Muscle layer of colon (tissue), 2 donors: ENCODE data around the gene PLEKHA5.

ENCODE experiments used
- H3K27ac ChIP-seq: one replicate; pipeline ENCODE4 v1.7.0; 2013; ENCODE audit warnings: low read depth, mild to moderate bottlenecking, low read length, moderate library complexity
- H3K27me3 ChIP-seq, 2 donors: one replicate each; pipeline ENCODE4 v1.7.0; 2013; ENCODE audit warnings: low read length in 2 of 2, mild to moderate bottlenecking in 2 of 2; ENCODE audit not compliant: insufficient read depth in 2 of 2, control insufficient read depth in 1 of 2
- H3K36me3 ChIP-seq: one replicate; pipeline ENCODE4 v1.7.0; 2013; ENCODE audit warnings: mild to moderate bottlenecking, low read length; ENCODE audit not compliant: insufficient read depth
- H3K4me1 ChIP-seq: one replicate; pipeline ENCODE4 v1.7.0; 2013; ENCODE audit warnings: mild to moderate bottlenecking, low read length; ENCODE audit not compliant: insufficient read depth
- H3K4me3 ChIP-seq, 2 donors: one replicate each; pipeline ENCODE4 v1.7.0; 2013; ENCODE audit warnings: low read length in 2 of 2, low read depth in 1 of 2, mild to moderate bottlenecking in 1 of 2, moderate library complexity in 1 of 2
- H3K9ac ChIP-seq: one replicate; pipeline ENCODE4 v1.7.0; 2013; ENCODE audit warnings: low read length
- H3K9me3 ChIP-seq: one replicate; pipeline ENCODE4 v1.7.0; 2013; ENCODE audit warnings: mild to moderate bottlenecking, low read length
- donor health status: abdominal sarcoma.
- donor health status: Adenocarcinoma of cecum.

The PLEKHA5 gene

DNA sequence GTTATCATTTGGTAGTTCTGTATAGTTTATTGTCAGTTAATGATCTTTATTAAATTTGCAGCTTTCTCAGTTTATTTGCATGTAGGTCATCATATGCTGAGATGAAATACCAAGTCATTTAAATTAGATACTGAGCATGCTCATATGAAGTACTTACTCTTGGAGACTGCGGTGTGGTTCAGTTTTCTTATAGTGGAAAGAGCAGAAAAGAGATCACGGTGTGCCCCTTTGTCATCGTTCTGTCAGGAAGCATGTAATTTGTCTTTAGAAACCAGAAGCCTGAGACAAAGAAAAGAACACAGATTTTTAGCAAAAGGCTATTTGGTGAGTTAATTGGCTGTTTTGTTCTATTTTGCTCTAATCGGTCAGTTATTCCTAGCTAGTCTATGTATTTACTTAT, 75.6 kb downstream of the PLEKHA5 start:
- Histone ChIP-seq H3K9me3 (no peaks in the 10 kb centered on the region), H3K36me3 (no peaks in the 10 kb centered on the region), H3K27me3 (no peaks in the 10 kb centered on the region), H3K4me3 (no peak overlapping the region), H3K9ac (no peak overlapping the region), H3K27ac (no peak overlapping the region), H3K4me1 (no peaks in the 10 kb centered on the region)

DNA sequence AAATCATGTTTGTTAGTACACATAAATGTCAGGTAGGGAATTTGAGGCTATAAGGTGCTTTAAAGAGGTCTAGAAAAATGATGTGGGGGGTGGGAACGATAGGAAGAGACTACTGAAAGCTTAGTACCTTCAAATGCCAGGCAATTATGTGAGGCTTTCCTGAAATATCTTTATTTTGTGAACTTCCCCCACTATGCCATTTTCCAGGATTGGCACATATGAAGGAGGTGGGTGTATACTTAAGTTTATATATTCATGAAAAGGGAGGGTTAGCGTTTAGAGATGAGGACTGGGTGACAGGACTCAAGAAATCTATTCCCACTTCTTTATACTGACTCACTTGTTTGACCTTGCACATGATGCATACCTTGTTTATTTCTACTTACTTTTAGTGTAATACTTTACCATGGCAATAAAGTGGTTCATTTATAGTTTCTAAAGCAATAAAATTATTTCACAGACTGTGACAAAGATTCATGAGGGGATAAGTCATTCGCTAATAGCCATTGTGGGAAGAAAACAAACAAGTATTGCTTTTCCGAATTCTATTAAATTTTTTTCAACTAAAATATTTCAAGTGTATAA, 77.1 kb downstream of the PLEKHA5 start:
- Histone ChIP-seq H3K36me3 (no peaks in the 10 kb centered on the region), H3K9ac (no peak overlapping the region), H3K9me3 (no peaks in the 10 kb centered on the region), H3K4me1 (no peaks in the 10 kb centered on the region), H3K4me3 (no peak overlapping the region), H3K27ac (no peak overlapping the region), H3K27me3 (no peaks in the 10 kb centered on the region)

DNA sequence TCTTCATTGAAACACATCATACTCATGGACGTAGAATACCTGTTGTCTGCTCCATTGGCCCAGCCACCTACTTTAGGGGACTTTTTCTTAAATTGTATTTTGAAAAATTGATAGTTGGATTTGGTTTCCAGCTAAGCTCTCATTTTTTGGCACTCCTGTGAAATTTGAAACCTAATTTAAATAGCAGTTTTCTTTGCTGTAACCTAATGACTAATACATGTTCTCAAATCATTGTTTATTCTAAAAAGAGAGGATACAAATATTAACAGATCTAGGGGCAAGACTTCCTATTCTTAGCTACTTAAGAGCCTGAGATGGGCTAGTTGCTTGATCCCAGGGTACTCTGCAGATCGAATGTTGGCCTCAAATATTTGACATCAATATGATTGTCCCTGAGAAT, 78.9 kb downstream of the PLEKHA5 start:
- no peaks in the 10 kb centered on the region for H3K9me3 ChIP-seq
- H3K36me3 ChIP-seq: no peaks in the 10 kb centered on the region
- H3K9ac ChIP-seq: no peak overlapping the region
- H3K27ac ChIP-seq: no peak overlapping the region
- no peaks in the 10 kb centered on the region for H3K4me1 ChIP-seq
- no peak overlapping the region for H3K4me3 ChIP-seq
- H3K27me3 ChIP-seq: no peaks in the 10 kb centered on the region

DNA sequence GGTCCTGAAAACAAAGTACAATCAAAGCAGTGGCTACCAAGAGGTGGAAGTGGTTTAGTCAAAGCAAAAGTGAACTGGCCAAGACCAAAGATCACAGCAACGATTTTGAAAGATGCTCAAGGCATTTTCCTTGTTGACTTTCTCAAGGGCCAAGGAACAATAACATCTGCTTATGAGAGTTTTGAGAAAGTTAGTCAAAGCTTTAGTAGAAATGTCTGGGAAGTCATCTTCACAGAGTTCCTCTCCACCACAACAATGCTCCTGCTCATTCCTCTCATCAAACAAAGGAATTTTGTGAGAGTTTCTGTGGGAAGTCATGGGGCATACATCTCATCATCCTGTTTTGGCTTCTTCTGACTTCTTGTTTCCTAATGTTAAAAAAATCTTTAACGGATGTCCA, 80.1 kb downstream of the PLEKHA5 start:
- Histone ChIP-seq H3K9me3 (no peaks in the 10 kb centered on the region), H3K9ac (no peak overlapping the region), H3K36me3 (no peaks in the 10 kb centered on the region), H3K27me3 (no peaks in the 10 kb centered on the region), H3K27ac (no peak overlapping the region), H3K4me3 (no peak overlapping the region), H3K4me1 (no peaks in the 10 kb centered on the region)

DNA sequence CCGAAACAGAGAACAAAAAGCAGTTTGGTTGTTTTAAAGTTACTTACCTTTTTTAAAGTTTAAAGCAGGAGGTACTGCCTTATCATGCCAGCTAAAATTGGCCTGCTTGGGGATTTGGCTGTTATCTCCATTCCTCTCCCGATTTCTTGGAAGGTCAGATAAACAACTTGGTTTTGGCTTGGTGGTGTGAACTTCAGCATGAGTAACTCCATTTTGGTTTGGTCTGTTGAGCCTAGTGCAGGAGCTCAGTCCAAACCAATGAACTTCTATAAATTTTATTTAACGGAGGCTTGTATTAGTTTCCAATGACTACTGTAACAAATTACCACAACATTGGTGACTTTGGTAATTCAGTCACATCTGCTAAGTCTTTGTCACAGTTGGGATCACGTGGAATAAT, 82.3 kb downstream of the PLEKHA5 start:
- no peak overlapping the region for H3K4me3 ChIP-seq
- H3K27ac ChIP-seq: no peak overlapping the region
- no peaks in the 10 kb centered on the region for H3K9me3 ChIP-seq
- no peaks in the 10 kb centered on the region for H3K36me3 ChIP-seq
- no peaks in the 10 kb centered on the region for H3K27me3 ChIP-seq
- H3K9ac ChIP-seq: no peak overlapping the region
- no peaks in the 10 kb centered on the region for H3K4me1 ChIP-seq

DNA sequence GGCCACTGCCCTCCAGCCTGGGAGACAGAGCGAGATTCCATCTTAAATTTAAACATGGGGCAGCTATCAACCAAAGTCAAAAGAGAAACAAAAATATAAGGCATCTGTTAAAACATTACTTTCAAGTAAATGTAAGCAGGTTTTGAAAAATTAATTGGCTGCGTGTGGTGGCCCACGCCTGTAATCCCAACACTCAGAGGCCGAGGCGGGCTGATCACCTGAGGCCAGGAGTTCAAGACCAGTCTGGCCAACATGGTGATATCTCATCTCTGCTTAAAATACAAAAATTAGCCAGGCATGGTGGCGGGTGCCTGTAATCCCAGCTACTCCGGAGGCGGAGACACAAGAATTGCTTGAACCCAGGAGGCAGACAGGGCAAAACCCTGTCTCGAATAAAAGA, 82.7 kb downstream of the PLEKHA5 start:
- Histone ChIP-seq H3K36me3 (no peaks in the 10 kb centered on the region), H3K9ac (no peak overlapping the region), H3K27me3 (no peaks in the 10 kb centered on the region), H3K4me1 (no peaks in the 10 kb centered on the region), H3K9me3 (no peaks in the 10 kb centered on the region), H3K27ac (no peak overlapping the region), H3K4me3 (no peak overlapping the region)

DNA sequence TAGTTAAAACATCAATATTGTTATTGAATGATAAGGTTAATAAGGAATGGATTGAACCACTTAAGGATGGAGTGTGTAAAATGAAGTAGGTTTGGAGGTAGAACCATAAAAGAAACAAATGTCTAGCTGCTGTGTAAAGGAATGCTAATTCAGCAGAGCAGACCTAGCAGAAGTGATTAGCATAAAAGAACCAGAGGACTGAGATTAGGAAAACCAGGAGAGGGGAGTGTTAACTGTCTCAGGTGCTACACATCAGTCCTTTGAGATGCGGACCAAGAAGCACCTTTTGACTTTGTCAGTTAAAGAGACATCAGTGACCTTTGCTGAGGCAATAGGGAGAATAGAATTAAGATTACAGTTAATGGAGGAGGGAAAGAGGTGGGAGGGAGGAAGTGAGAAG, 84.5 kb downstream of the PLEKHA5 start:
- H3K4me1 ChIP-seq: no peaks in the 10 kb centered on the region
- H3K27ac ChIP-seq: no peak overlapping the region
- H3K36me3 ChIP-seq: no peaks in the 10 kb centered on the region
- no peak overlapping the region for H3K4me3 ChIP-seq
- no peaks in the 10 kb centered on the region for H3K9me3 ChIP-seq
- H3K27me3 ChIP-seq: no peaks in the 10 kb centered on the region
- H3K9ac ChIP-seq: no peak overlapping the region

DNA sequence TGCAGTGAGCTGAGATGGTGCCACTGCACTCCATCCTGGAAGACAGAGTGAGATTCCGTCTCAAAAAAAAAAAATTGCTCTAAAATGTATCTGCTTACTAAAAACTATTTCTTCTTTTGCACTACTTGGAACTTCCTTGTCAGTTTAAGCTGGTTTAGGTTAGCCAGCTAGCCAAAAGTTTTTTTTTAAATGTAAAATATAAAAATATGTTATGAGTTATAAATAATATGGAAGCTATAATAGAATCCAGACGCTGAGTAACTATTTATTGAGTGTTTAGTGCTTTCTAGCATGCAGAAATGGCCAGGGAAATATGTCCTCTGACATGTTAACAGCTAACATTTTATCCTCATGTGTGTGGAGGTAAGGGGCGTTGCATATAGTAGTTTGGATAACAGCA, 85.6 kb downstream of the PLEKHA5 start:
- Histone ChIP-seq H3K27me3 (no peaks in the 10 kb centered on the region), H3K36me3 (no peaks in the 10 kb centered on the region), H3K4me1 (no peaks in the 10 kb centered on the region), H3K9ac (no peak overlapping the region), H3K4me3 (no peak overlapping the region), H3K9me3 (no peaks in the 10 kb centered on the region), H3K27ac (no peak overlapping the region)

DNA sequence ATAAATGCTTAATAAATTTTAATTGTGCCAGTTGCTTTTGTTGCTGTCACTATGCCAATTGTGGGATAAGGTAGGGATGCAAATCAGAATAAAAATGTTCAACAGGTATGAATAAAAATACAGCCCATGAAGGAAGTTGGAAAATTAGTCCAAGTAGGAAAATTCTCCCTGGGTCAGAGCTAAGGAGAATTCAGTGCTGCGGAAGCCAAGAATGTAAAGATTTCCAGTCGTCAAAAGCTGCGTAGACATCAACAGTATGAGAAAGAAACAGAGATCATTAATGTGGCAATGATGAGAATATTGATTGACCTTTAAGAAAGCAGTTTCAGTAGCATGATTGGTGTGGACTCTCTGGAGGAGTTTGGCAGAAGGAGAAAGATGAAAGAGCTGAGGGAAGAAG, 87.9 kb downstream of the PLEKHA5 start:
- no peak overlapping the region for H3K4me3 ChIP-seq
- no peaks in the 10 kb centered on the region for H3K9me3 ChIP-seq
- no peak overlapping the region for H3K9ac ChIP-seq
- H3K27ac ChIP-seq: no peak overlapping the region
- no peaks in the 10 kb centered on the region for H3K27me3 ChIP-seq
- H3K36me3 ChIP-seq: no peaks in the 10 kb centered on the region
- H3K4me1 ChIP-seq: no peaks in the 10 kb centered on the region

DNA sequence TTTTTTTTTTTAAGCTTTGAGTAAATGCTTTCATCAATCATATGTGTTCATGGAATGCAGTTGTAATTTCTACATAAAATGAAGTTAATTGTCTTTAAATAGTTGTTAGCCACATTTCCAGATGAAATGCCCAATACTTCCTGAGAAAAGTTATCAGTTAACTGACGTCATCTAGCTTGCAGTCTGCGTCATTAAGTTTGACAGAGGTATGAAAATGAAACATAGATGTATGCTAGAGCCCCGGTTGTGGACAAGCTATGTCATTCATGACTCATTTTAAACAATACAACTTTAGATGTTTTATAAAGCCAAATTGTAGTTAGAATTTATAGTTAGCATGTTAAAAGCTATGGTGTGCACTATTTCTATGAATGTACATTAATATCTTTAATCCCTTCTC, 90.7 kb downstream of the PLEKHA5 start:
- no peak overlapping the region for H3K27ac ChIP-seq
- H3K27me3 ChIP-seq: no peaks in the 10 kb centered on the region
- no peak overlapping the region for H3K4me3 ChIP-seq
- H3K9me3 ChIP-seq: no peaks in the 10 kb centered on the region
- no peaks in the 10 kb centered on the region for H3K4me1 ChIP-seq
- H3K36me3 ChIP-seq: no peaks in the 10 kb centered on the region
- H3K9ac ChIP-seq: no peak overlapping the region

DNA sequence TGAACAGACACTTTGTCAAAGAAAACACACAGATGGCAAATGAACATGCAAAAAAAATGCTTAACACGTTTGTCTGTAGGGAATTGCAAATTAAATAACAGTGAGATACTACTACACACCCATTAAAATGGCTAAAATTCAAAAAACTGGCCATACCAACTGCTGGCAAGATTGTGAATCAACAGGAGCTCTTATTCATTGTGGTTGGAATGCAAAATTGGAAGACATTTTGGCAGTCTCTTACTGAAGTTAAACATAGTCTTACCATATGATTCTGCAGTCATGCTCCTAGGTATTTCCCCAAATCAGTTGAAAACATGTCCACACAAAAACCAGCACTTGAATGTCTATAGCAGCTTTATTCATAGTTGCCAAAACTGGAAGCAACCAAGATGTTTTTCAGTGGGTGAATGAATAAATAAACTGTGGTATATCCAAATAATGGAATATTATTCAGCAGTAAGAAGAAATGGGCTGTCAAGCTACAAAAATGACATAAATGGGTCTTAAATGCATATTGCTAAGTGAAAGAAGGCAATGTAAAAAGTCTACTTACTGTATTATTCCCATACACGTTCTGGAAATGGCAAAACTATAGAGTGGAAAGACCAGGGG, 91.4 kb downstream of the PLEKHA5 start:
- Histone ChIP-seq H3K27ac (no peak overlapping the region), H3K4me1 (no peaks in the 10 kb centered on the region), H3K4me3 (no peak overlapping the region), H3K9me3 (no peaks in the 10 kb centered on the region), H3K9ac (no peak overlapping the region), H3K36me3 (no peaks in the 10 kb centered on the region), H3K27me3 (no peaks in the 10 kb centered on the region)

DNA sequence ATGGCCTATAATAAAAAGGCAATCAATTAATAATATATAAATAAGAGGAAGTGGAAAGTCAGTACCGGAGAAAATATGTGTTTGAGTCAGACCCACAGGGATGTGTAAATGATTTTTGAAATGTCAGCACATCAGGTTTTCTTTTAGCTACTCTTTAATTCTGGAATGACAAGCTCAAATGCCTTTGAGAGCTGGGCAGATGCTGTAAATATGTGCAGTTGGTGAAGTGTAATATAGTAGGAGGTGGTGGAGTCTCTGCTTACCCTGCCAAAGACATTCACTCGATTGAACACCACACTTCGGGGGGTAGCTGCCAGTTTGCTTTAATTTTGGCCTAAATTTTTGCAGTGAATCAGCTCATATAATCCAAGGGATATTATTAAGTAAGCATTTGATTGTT, 93.0 kb downstream of the PLEKHA5 start:
- H3K4me1 ChIP-seq: no peaks in the 10 kb centered on the region
- H3K27ac ChIP-seq: no peak overlapping the region
- no peak overlapping the region for H3K4me3 ChIP-seq
- no peaks in the 10 kb centered on the region for H3K27me3 ChIP-seq
- no peak overlapping the region for H3K9ac ChIP-seq
- no peaks in the 10 kb centered on the region for H3K9me3 ChIP-seq
- no peaks in the 10 kb centered on the region for H3K36me3 ChIP-seq
